A204.1 (cell line): ENCODE data around the gene SHC2.
"Not testable (repeated sequence)": the region's sequence is repeated elsewhere in the genome, so short reads cannot be mapped to it uniquely, and the experiment has no call there.

ENCODE experiments used
- FAIRE-seq: peaks from 2 replicates; lab custom pipeline; 2012; peaks lifted over from hg19 to GRCh38; lab: Jason Lieb, UNC

SHC2 gene

DNA sequence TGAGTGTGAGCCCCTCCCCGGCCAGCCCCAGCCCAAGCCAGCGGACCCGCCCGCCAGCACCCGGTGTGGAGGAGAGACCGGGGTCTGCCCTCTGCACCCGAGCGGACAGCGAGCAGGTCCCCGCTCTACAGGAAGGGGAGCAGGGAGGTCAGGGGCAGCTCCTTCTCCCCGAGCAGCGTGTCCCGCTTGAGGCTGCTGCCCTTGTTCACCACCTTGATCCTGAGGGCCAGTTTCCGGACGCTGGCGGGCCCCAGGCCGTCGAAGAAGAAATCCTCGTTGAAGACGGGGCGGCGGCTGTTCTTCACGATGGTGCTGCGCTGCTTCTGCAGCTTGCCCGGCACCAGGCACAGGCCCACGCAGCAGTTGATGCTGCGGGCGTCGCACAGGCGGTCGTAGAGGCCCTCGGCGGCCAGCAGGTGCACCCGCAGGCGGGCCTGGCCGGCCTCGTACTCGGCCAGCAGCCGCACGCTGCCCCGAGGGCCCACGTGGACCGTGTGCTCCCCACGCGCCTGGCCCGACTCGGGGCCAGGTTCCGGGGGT is 53.8 kb downstream of the SHC2 start:
- no peak for FAIRE-seq

DNA sequence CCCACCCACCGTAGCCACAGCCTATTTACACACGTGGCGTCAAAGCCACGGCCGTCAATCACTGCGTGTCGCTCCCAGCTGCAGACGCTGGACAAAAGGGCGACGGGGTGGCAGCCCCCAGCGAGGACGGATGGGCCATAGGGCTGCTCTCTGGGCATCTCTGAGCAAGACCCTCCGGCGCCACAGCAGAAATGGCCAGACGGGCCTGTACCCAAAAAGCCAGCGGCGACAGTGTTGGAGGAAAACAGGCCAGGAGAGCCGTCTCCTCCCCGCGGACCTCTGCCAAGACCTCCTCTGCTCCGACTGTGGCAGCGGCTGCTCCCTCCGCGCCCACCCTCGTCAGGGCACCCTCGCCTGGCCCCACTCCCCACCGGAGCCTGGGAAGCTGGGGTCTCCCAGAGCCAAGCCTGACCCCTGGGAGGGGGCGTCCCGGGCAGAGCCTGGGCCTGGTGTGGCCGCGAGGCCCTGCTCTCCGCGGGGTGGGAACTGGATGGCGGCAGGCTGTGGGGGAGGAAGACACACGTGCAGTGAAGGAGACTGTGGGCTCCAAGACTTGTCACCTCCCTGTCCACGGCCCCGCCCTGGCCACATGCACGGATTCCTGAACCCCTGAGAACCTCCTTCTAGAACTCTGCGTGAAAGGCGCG is 54.6 kb downstream of the SHC2 start:
- FAIRE-seq, result no peak

DNA sequence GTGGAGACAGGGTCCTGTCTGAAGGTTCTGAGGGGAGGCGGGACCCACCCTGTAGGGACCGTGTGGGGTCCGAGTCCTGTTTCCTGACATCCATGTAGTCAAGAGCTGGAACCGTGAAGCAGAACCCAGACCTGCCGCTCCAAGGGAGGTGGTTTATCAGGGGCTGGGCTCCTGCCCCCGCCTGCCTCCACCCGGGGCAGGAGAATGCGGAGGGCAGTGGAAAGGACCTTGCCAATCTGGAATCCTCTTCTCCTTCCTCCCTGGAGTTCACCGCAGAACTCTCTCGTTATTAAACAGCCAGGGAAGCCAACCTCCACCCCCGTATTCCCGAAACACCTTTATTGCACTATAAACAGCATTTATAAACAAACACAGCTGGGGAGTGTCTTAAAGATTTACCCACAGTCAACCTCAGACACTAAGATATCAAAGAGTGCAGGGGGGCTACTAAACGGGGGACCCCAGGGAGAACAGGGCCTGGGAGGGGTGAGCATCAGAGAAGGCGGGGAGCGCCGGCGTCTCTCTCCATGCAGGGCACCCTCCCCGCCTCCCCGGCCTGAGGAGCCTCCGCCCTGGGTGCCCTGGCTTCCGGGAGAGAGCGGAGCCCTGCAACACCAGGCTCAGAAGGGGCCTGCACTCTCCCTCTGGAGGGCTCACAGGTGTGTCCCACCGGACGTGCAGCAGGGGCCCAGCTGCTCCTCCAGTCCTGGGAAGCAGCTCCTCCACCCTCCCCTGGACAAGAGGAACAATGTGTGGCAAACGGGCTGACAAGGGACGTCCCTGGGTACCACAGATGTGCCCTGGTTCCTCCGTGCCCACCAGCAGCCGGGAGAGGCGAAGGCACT is 55.5 kb downstream of the SHC2 start:
- FAIRE-seq, result no peak

DNA sequence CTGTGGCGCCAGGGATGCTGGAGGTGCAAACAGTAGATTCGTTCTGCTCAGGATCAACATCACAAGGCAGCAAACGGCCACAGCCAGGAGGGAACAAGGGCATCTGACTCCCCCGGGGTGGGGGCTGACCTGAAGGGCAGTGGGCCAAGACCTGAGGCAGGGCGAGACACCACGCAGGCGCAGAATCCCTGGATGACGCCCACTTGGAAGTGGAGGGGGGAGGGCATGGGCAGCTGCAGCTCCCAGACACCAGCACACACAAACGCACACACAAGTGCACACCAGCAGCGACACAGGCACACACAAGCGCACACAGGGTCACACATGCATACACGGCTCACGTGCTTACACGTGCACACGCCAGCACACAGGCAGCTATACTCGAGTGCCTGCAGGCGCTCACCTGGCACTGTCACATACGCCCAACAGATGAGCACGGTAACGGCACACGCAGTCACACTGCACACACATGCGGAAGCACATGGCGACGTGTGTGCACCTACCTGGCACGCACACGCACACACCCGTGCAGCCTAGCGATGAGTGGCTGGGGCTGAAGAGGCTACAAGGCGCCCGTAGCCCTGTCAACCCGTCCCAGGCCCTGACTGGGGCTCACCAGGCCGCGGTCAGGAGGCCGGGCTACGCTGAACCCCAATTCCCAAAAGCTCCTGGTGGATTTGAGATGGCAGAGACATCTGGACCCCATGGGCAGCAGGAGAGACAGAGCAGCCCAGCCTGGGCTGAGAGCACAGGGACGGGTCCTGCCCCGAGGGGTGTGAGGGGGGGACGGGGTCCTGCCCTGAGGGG is 57.4 kb downstream of the SHC2 start:
- FAIRE-seq, result no peak

DNA sequence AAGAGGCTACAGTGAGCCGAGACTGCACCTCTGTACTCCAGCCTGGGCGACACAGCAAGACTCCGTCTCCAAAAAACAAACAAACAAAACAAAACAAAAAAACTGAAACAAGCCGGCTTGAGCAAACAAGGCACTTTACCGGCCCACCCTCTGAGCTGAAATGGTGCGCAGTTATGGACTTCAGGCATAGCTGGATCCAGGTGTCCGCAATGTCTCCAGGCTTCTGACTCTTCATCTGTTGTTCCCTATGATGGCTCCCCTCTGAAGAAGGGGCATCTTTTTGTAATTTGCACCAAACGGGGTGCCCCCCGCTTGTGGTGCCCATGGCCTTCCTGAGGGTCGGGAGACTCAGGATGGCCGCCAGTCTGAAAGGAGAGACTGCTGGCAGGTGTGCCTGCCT is 58.0 kb downstream of the SHC2 start:
- no peak for FAIRE-seq

DNA sequence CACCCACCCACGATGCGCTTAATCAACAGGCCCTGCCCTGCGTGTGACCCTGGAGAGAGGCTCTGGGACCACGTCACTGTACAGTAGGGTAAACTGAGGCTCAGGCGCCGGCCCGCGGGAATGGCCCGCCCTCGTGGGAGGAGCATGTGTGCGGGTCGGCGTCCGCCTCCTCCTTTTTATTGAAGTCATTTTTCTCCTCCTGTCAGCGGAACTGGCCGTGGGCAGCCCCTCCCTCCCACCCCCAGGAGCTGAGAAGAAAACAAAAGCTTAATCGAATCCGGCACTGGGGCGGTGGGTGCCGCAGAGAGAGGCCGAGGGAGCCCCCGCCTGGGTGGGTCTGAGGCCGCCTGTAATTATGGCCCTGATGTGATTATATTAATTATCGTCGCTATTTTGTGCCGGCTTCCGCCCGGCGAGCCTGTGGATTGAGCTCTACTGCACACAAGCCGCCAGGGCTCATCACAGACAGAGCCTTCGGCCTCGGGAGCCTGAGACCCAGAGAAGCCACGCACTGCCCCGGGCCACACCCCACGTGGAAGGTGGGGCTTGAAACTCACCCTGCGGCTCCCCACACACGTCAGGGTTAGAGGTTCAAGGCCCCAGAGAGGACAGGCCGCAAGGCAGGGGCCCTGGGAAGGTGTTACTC is 58.8 kb downstream of the SHC2 start:
- FAIRE-seq, result no peak

DNA sequence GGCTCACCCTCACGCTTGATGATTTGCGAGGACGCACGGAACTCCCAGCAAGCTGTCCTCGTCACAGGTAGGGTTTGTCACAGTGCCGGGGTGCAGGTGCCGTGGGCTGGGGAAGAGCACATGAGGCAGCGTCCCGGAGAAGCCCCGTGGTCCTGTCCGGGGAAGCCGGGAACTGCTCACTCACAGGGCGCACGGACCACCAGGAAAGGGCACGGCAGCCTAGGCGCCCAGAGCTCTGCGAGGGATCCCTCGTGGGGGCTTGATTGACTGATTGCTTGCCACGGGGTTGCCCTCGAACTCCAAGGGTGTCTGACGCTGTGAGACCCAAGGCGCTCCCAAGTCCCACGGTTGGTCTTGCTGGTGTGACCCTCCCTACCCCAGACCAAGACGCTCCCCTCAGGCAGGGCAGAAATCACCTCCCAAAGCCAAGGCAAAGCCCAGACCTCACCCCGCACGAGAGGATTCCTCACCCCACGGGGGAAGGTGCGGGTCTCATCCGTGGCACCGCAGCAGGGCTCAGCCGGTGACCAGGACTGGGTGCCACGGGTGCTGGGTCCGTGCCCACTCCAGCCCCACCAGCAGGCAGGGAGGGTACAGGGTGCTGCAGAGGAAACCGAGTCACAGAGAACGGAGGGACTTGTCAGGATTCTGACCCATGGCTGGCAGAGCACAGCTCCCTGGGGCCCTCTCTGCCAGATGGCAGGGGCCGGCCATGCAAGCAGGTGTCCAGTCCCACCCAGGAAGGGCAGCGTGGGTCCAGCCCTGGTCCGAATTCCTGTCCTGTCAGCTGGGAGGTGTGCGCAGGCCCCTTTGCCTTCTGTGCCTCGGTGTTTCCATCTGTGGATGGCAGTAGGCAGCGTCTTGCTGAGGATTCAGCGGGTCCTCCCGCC is 59.6 kb downstream of the SHC2 start:
- no peak for FAIRE-seq

DNA sequence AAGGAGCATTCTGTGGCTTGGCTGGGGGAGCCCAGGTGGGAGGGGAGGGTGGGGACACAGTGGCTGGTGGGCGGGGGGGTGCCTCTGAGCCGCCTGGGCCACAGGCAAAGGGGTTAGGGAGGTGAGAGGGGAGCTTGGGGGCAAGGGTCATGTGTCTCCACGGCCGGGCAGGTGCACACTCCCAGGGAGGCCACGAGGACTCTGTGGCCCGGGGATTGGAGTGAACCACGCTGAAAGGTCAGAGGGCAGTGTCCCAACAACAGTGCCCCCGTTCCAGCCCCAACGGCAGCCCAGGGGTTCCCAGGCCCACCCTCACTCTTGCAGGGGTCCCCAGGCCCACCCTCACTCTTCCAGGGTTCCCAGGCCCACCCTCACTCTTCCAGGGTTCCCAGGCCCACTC is 61.5 kb downstream of the SHC2 start:
- FAIRE-seq, result no peak

DNA sequence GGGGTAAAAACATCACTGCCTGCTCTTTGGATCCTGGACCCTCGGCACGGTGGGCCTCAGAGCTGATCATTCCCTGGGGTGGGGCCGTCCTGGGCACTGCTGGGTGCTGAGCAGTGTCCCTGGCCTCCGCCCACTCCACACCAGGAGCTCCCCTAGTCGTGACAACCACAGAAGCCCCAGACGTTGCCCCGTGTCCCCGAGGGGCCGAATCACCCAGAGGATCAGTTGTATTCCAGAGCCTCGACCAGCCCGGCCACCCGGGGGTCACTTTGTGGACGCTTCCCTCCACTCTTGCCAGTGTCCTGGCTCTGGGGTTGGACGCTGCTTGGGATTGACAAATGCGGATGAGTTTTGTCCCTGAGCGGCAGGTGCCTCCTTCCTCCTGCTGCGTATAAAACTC is 62.1 kb downstream of the SHC2 start:
- no peak for FAIRE-seq

DNA sequence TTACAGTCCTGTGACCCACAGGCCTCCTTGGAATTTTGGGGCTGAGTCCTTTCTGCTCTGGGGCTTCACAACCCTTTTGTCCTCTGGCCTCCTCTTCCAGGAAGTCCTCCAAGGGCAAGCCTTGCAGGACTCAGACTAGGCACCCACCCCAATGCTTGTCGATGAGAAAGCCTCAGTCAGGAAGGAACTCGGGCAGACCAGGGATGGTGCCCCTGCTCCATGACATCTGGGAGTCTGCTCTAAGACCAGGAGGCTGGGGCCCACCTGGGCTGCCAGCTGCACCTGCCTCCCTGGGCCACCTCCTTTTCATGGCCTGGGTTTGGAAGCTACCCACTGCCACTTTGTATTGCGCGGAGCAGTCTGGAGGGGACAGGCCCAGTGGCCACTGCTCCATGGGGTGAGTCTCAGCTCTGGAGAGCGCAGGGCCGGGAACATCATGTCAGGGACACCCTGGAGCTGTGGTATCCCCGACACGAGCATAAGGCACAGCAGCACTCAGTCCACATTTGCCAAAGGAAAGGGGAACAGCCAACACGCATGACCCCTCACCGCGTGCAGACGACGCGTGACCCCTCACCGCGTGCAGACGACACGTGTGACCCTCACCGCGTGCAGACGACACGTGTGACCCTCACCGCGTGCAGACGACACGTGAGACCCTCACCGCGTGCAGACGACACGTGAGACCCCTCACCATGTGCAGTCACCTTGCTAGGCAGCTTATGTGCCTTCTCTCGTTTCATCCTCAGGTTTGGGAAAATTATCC is 62.7 kb downstream of the SHC2 start:
- FAIRE-seq, result no peak

DNA sequence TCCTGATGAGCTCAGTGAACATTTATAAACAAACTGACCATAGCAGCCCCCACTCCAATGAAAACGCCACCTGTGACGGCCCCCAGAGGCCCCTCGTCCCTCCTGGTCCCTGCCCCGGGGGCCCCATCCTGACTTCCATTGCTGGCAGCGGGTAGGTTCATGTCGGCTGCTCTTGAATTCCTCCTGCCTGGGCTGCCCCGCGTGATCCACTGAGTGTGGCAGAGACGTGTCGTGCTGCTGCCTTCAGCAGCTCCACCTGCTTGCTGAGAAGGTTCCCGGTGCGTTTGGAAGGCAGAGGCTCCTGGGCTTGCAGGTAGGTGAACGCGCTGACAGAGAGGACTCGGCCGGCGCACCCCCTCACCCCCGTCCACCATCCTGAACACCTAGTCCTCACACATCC is 63.5 kb downstream of the SHC2 start:
- no peak for FAIRE-seq

DNA sequence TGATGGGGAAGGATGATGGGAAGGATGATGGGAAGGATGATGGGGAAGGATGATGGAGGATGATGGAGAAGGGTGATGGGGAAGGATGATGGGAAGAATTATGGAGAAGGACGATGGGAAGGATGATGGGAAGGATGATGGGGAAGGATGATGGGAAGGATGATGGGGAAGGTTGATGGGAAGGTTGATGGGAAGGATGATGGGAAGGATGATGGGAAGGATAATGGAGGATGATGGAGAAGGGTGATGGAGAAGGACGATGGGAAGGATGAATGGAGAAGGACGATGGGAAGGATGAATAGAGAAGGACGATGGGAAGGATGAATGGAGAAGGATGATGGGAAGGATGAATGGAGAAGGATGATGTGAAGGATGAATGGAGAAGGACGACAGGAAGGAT is 65.4 kb downstream of the SHC2 start:
- no peak for FAIRE-seq

DNA sequence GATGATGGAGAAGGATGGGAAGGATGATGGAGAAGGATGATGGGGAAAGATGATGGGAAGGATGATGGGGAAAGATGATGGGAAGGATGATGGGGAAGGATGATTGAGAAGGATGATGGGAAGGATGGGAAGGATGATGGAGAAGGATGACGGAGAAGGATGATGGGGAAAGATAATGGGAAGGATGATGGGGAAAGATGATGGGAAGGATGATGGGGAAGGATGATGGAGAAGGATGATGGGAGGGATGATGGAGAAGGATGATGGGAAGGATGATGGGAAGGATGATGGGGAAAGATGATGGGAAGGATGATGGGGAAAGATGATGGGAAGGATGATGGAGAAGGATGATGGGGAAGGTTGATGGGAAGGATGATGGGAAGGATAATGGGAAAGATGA is 66.0 kb downstream of the SHC2 start:
- not testable (repeated sequence) for FAIRE-seq

DNA sequence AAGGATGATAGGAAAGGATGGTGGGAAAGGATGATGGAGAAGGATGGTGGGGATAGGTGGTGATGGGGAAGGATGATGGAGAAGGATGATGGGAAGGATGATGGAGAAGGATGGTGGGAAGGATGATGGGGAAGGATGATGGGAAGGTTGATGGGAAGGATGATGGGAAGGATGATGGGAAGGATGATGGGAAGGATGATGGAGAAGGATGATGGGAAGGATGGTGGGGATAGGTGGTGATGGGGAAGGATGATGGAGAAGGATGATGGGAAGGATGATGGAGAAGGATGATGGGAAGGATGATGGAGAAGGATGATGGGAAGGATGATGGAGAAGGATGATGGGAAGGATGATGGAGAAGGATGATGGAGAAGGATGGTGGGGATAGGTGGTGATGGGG is 67.3 kb downstream of the SHC2 start:
- not testable (repeated sequence) for FAIRE-seq

DNA sequence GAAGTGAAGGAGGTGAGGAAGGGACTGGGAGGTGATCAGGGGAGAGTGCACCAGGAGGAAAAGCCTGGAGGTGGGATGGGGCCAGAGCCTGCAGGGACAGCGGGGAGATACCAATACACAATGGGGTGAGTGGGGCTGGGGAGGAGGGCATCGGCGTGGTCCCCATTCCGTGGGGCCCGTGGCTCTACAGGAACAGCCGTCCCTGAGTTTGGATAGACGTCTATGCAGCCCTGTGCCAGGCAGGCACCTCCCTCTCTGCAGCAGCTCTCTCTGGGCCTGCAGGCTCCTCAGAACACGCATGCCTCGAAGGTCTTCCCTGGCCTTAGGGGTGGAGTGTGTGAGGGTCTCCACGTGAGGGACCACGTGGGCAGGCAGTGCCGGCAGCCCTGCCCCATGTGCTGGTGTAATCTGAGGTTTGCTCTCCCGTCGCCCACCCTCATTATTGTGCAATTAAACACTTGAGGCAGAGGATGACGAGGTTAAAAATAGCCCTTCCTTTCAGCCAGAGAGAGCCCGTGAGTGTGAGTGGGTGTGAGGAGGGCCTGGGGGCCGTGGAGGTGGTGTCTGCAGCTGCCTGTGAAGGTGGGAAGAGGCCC is 68.4 kb downstream of the SHC2 start:
- no peak for FAIRE-seq

DNA sequence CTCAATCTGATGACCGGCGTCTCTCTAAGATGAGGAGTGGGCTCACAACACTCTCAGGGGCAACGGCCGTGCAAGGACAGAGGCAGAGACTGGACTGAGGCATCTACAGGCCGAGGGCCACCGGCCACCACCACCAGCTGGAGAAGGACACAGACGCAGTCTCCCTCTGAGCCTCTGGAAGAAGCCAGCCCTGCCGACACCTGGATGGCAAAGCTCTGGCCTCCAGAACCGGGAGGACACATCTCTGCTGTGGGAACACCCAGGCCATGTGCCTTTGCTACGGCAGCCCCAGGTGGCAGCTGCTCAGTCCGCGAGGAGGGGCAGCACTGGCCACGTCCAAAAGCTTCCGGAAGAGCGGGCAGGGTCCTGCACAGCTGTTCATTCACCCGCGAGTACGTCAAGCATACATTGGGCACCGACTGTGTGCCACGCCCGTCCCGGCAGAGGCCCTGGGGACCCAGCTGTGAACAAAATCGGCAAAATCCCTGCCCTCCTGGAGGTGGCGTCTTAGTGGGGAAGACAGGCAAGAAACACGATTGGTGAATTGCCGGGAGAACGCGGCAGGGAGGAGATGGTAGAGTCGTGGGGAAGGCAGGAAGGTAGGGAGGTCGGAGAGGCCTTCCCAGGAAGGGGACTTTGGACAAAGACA is 69.0 kb downstream of the SHC2 start:
- FAIRE-seq, result no peak

DNA sequence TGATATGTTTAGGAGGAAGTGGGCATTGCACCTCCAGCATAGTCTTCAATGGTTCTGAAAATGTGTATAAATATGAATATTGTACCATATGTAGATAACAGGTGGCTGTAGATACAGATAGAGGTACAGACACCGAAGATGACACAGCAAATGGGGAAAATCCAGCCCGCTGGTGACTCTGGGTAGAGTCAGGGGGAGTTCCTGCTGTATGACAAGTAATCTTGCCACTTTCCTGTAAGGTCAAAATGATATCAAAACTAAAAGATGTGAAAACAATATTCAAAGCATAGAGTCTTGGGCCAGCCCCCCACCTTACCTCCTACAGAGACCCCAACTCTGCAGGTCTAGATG is 69.7 kb downstream of the SHC2 start:
- FAIRE-seq, result no peak

DNA sequence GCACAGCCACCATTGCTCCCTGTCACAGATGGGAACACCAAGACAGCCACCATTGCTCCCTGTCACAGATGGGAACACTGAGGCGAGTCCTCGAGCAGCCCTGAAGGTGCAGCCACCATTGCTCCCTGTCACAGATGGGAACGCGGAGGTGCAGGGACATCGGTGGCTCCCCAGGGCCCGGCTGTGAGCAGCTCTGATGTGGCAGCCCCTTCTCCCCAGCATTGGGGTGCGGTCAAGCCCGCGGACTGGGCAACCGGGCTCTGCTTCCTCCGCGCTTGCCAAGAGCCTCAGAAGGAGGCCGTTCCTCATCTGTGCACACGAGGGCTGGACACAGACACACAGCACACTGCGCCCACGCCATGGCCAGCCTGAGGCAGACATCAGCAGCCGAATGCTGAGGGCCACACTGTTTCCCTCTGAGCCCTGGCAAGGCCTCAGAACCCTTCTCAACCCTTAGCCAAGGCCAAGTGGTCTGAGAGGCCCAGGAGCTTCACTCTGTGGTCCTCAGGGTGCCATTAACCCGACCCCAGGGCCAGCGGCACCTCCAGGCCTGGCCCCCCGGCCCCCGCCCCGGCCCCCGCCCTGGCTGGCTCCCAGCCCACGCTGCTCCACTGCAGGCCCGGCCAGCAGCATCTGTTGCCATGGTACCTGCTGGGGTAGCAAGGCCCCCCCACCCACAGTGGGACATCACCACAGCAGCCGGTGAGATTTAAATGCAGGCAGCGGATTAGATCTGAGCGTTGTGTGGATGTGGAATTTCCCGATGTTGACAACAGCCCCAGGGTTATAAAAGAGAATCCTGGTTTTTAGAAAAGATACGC is 70.2 kb downstream of the SHC2 start:
- no peak for FAIRE-seq

DNA sequence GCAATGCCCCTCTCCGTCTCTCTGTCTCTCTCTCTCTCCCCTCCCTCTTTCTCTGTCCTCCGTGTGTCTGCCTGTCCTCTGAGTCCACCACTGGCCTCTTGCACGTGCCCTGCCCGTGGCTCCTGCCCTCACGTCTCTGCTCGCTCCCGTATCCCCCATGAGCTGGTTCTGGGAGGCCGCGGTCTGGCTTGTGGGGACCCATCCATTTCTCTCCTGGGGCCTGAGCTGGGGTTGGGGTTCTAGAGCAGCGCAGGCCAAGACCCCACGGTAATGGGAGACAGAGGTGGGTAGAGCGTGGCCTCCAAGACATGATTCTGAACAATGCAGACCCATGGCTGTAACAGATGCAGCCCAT is 70.9 kb downstream of the SHC2 start:
- FAIRE-seq, result no peak
